GM12874 (cell line): ENCODE data around the gene DCC.

Experiments used
- CTCF ChIP-seq: IDR thresholded peaks from 2 replicates; pipeline ENCODE4 v1.5.1; 2011; ENCODE audit warnings: low read depth, mild to moderate bottlenecking, control low read depth, low read length, moderate library complexity; ENCODE audit not compliant: insufficient read depth

The DCC gene

GRCh38 chr18:52963481-52963880 is 623.5 kb downstream of the DCC start:
- TF ChIP-seq CTCF, result no peak

GRCh38 chr18:52970686-52971085 is 630.7 kb downstream of the DCC start:
- TF ChIP-seq CTCF, result no peak

GRCh38 chr18:52971097-52971496 is 631.1 kb downstream of the DCC start:
- TF ChIP-seq CTCF, result no peak

GRCh38 chr18:52979892-52980291 is 639.9 kb downstream of the DCC start:
- no peak for TF ChIP-seq CTCF

- no peak for TF ChIP-seq CTCF
Observed at GRCh38 chr18:52991246-52991645, 651.2 kb downstream of the DCC start.

- TF ChIP-seq CTCF, result no peak
Observed at GRCh38 chr18:52992041-52992440, 652.0 kb downstream of the DCC start.

GRCh38 chr18:52995875-52996274 is 655.9 kb downstream of the DCC start:
- no peak for TF ChIP-seq CTCF

- TF ChIP-seq CTCF, result no peak
Observed at GRCh38 chr18:52999633-53000032, 659.6 kb downstream of the DCC start.
